NB4 (cell line): ENCODE results near the gene IFT122.

Source experiments
- DNase-seq: peaks from one replicate; pipeline ENCODE4 v3.0.0; 2010; ENCODE audit warnings: low read depth
- H3K4me3 ChIP-seq: one replicate; pipeline ENCODE4 v1.5.1; 2011; ENCODE audit warnings: mild to moderate bottlenecking, low read depth, low read length, moderate library complexity
- CTCF ChIP-seq: IDR thresholded peaks from one replicate; pipeline ENCODE4 v1.5.1; 2012; ENCODE audit warnings: low read depth, low read length
- MAX ChIP-seq: IDR thresholded peaks from 2 replicates; pipeline ENCODE4 v1.6.1; 2011; ENCODE audit warnings: low read depth, low read length
- MYC ChIP-seq: IDR thresholded peaks from 2 replicates; pipeline ENCODE4 v1.6.1; 2011; ENCODE audit warnings: low read depth, low read length
- POLR2A ChIP-seq: IDR thresholded peaks from 2 replicates; pipeline ENCODE4 v1.6.1; 2011; ENCODE audit warnings: mild to moderate bottlenecking; ENCODE audit not compliant: insufficient read length; ENCODE audit errors: extremely low read depth

Gene IFT122

GRCh38 chr3:129536374-129536667, 96.3 kb downstream of the IFT122 start:
- H3K4me3 ChIP-seq, result no peak overlapping the region
- TF ChIP-seq POLR2A (no peak), MAX (no peak), MYC (no peak), CTCF (no peak)
- DNase-seq, result no peak

DNA sequence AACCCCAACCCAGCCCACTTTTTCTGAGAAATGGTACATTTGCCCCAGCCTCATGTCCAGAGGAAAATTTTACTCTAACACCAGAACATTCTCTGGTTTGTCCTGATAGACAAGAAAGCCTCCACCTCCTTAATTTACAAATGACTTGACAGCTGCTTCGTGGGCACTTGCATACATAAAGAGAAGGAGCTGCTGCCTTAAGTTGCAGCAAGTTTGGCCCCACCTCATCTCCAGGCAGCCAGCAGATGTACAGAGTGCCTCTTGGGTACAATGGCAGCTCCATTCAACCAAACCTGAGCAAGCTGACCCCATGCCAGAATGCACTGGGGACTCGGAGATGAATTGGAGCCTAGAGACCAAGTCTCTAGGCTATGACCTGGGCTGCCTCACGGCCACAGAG, 96.8 kb downstream of the IFT122 start:
- no peak for DNase-seq
- TF ChIP-seq CTCF, result no peak
- no peak for TF ChIP-seq POLR2A
- TF ChIP-seq MYC, result no peak
- no peak for TF ChIP-seq MAX
- no peak overlapping the region for H3K4me3 ChIP-seq

DNA sequence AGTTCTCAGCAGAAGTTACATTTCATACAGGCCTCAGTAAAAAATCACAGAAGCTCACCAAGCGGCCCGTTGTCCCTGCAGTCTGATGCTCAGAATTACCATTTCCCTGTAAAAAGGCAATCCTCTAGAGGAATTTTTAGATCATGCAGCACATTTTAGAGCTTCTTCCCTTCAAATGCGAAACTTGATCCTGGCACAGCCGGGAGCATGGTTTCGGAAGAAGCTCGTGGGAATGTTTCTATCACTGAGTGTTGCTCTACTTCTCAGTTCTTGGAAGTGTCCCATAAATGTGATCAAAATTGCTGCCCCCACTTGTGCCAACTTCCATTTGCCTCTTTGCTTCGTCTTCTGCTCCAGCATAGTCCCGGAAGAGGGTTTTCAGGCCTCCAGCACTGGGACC, 99.2 kb downstream of the IFT122 start:
- H3K4me3 ChIP-seq, result no peak overlapping the region
- no peak for DNase-seq
- no peak for TF ChIP-seq CTCF
- TF ChIP-seq POLR2A, result no peak
- no peak for TF ChIP-seq MYC
- no peak for TF ChIP-seq MAX

GRCh38 chr3:129540776-129541516, 100.9 kb downstream of the IFT122 start:
- no peak for DNase-seq
- no peak for TF ChIP-seq POLR2A
- TF ChIP-seq MYC, result no peak
- TF ChIP-seq CTCF, result no peak
- no peak for TF ChIP-seq MAX
- no peak overlapping the region for H3K4me3 ChIP-seq

DNA sequence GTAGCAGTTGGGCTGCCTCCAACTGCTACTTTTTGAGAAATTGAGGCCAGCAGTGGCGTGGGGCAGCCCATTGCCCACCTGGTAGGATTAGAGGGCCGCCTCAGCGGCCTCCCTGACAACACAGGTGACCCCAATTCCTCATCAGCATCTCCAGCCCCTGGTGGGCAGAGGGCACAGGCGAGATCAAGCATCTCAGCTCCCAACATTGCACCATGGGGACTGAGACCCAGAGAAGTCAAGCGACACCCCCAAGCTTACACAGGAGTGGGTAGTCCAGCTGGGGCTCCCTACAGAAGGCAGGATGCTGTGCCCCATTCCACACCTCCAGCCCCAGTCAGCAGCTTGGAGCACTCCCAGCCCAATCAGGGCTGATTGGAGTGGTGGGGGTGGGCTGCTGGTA, 102.7 kb downstream of the IFT122 start:
- no peak for TF ChIP-seq POLR2A
- no peak for TF ChIP-seq MYC
- TF ChIP-seq CTCF, result no peak
- no peak for TF ChIP-seq MAX
- H3K4me3 ChIP-seq, result no peak overlapping the region
- no peak for DNase-seq
